IPS-NIHi7 (cell line): ENCODE data around the gene MAP3K7.

Experiments used
- DNase-seq: peaks from one replicate; pipeline ENCODE4 v3.0.0; 2012; ENCODE audit warnings: mixed read lengths; ENCODE audit errors: extremely low spot score

The MAP3K7 gene

GRCh38 chr6:90586836-90587638 lies at the start of gene MAP3K7:
Gene MAP3K7 (minus strand): TSS chr6:90587072. CDS start chr6:90586883, 189 bp downstream.
- peak; percentile 86 for DNase-seq

GRCh38 chr6:90631046-90631445 lies 44.2 kb upstream of the MAP3K7 start:
- no peak for DNase-seq

- no peak for DNase-seq
Measured at GRCh38 chr6:90621581-90621980, 34.7 kb upstream of the MAP3K7 start.

GRCh38 chr6:90619221-90619620 lies 32.3 kb upstream of the MAP3K7 start:
- DNase-seq = no peak

GRCh38 chr6:90612313-90612680 lies 25.4 kb upstream of the MAP3K7 start:
- no peak for DNase-seq

- peak; percentile 18 for DNase-seq
Measured at GRCh38 chr6:90611543-90612312, 24.9 kb upstream of the MAP3K7 start.

GRCh38 chr6:90610751-90611542 lies 24.1 kb upstream of the MAP3K7 start:
- DNase-seq = peak; percentile 61

GRCh38 chr6:90610301-90610750 lies 23.5 kb upstream of the MAP3K7 start:
- no peak for DNase-seq

- no peak for DNase-seq
Measured at GRCh38 chr6:90605749-90606340, 19.0 kb upstream of the MAP3K7 start.

GRCh38 chr6:90604546-90604945 lies 17.7 kb upstream of the MAP3K7 start:
- no peak for DNase-seq

GRCh38 chr6:90599151-90599550 lies 12.3 kb upstream of the MAP3K7 start:
- DNase-seq = no peak

GRCh38 chr6:90598192-90598951 lies 11.5 kb upstream of the MAP3K7 start:
- no peak for DNase-seq

GRCh38 chr6:90596967-90597539 lies 10.2 kb upstream of the MAP3K7 start:
- no peak for DNase-seq

- no peak for DNase-seq
Measured at GRCh38 chr6:90595854-90596253, 9.0 kb upstream of the MAP3K7 start.

GRCh38 chr6:90586546-90586835 lies 381 bp downstream of the MAP3K7 start:
- DNase-seq = peak; percentile 15

GRCh38 chr6:90584636-90585255 lies 2.1 kb downstream of the MAP3K7 start:
- DNase-seq = no peak

GRCh38 chr6:90583836-90584481 lies 2.9 kb downstream of the MAP3K7 start:
- DNase-seq = no peak

GRCh38 chr6:90583179-90583835 lies 3.6 kb downstream of the MAP3K7 start:
- DNase-seq = no peak

GRCh38 chr6:90581146-90581545 lies 5.7 kb downstream of the MAP3K7 start:
- no peak for DNase-seq
